Mesothelial cell of epicardium (in vitro differentiated cells): Measurements from ENCODE around the gene FRMD5. TPM values are rescaled to one million over a fixed set of nuclear protein-coding genes. Genes with fewer than 3 reads are reported as not detected.

Source experiments
- DNase-seq, 2 experiments: peaks; one replicate each; pipeline ENCODE4 v3.0.0; 2021; ENCODE audit warnings: low spot score in 2 of 2; ENCODE audit not compliant: unreplicated experiment in 2 of 2
- H3K27ac Mint-ChIP-seq: 2 replicates; pipeline ENCODE4 v1.8.0; 2021; ENCODE audit warnings: mixed read lengths
- H3K27me3 Mint-ChIP-seq: 2 replicates; pipeline ENCODE4 v1.8.0; 2021; ENCODE audit warnings: low read depth, mixed read lengths
- H3K36me3 Mint-ChIP-seq: 2 replicates; pipeline ENCODE4 v1.8.0; 2021; ENCODE audit warnings: mixed read lengths
- H3K4me1 Mint-ChIP-seq: 2 replicates; pipeline ENCODE4 v1.8.0; 2021; ENCODE audit warnings: mixed read lengths
- H3K4me3 Mint-ChIP-seq: 2 replicates; pipeline ENCODE4 v1.8.0; 2021; ENCODE audit warnings: mild to moderate bottlenecking, moderate library complexity, mixed read lengths
- H3K9me3 Mint-ChIP-seq: 2 replicates; pipeline ENCODE4 v1.8.0; 2021; ENCODE audit warnings: mixed read lengths
- CTCF ChIP-seq: fragments of 200-600 bp; sonication (generic); IDR thresholded peaks from one replicate; pipeline ENCODE4 v1.5.0; 2021; ENCODE audit warnings: antibody characterized with exemption; ENCODE audit not compliant: unreplicated experiment
- total RNA-seq: library from RNA; stranded (reverse); gene quantifications from 3 replicates; pipeline ENCODE4 v1.2.1, GENCODE V29; 2021

FRMD5 gene
- total RNA-seq, 1 donor from 2014 or later: 2.5 TPM

DNA sequence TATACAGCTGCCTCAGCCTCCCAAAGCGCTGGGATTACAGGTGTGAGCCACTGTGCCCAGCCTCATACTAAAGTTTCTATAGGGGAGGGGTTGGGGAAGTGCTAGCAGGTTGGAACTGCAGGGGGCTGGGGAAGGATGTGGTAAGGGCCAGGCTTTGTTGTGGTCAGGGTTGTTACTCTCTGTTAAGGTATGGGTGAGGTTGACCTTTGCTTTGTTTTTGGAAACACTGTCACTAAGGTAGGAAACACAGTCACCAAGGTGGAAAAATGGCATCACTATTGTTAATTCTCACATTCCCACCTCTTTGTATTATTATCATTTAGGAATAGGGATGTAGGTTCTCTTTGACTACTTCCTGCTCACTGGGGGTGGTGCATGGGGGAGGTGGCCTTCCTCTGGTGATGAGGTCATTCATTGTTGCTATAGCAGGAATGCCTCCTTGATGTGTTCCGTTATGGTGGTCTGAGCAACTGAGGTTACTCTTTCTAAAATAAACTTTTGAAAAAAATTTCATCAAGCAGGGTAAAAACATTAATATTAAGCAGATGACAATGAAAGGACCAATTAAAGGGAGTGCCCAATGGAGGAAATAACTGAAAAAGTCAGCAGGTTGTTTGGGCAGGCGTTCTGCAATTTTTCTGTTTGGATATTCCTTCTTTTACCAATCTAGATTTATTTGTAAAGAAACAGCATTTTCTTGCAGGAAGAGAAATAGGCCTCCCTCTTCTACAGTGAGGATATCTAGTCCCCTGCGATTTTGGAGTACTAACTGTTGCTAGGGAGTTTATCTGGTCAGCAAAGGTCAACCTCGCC is 217.8 kb downstream of the FRMD5 start:
- no peaks in the 10 kb centered on the region for H3K4me1 Mint-ChIP-seq
- H3K9me3 Mint-ChIP-seq: peaks cover 5% of the 10 kb centered on the region
- TF ChIP-seq CTCF: no peak
- DNase-seq: no peak
- peaks cover 23% of the 10 kb centered on the region for H3K27me3 Mint-ChIP-seq
- no peak overlapping the region for H3K4me3 Mint-ChIP-seq
- H3K36me3 Mint-ChIP-seq: no peaks in the 10 kb centered on the region
- no peak overlapping the region for H3K27ac Mint-ChIP-seq

GRCh38 chr15:43975770-43976169 is 219.3 kb downstream of the FRMD5 start:
- Mint-ChIP-seq H3K27me3 (peaks cover 13% of the 10 kb centered on the region), H3K9me3 (peaks cover 5% of the 10 kb centered on the region), H3K36me3 (no peaks in the 10 kb centered on the region), H3K4me3 (no peak overlapping the region), H3K4me1 (no peaks in the 10 kb centered on the region), H3K27ac (no peak overlapping the region)
- no peak for DNase-seq
- TF ChIP-seq CTCF: no peak

- Mint-ChIP-seq H3K27me3 (peaks cover 8% of the 10 kb centered on the region), H3K4me3 (no peak overlapping the region), H3K36me3 (no peaks in the 10 kb centered on the region), H3K9me3 (peaks cover 5% of the 10 kb centered on the region), H3K27ac (no peak overlapping the region), H3K4me1 (no peaks in the 10 kb centered on the region)
- TF ChIP-seq CTCF: no peak
- no peak for DNase-seq
Observed at GRCh38 chr15:43975326-43975725, 219.7 kb downstream of the FRMD5 start.

DNA sequence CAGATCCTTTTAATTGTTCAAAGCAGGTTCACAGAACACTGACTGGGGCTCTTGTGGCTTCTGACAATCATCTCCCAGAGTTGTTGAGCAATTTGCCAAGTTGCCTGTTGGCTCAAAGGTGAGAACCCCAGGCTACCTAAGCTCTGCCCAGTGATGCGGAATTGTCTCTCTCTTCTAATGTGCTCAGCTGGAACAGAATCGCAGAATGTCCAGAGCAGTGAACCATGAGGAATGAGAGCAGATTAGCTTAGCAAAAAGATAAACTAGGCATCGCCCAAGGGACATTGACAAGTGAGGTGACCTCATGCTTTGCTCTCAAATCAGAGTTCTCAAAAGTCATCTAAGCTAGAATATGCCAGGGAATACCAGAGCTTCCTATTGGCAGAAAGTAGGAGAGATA is 220.2 kb downstream of the FRMD5 start:
- no peaks in the 10 kb centered on the region for H3K36me3 Mint-ChIP-seq
- no peak for TF ChIP-seq CTCF
- H3K4me1 Mint-ChIP-seq: no peaks in the 10 kb centered on the region
- H3K9me3 Mint-ChIP-seq: peaks cover 5% of the 10 kb centered on the region
- no peak for DNase-seq
- H3K27me3 Mint-ChIP-seq: peaks cover 8% of the 10 kb centered on the region
- H3K27ac Mint-ChIP-seq: no peak overlapping the region
- no peak overlapping the region for H3K4me3 Mint-ChIP-seq

- no peak for TF ChIP-seq CTCF
- no peak overlapping the region for H3K4me3 Mint-ChIP-seq
- DNase-seq: no peak
- no peaks in the 10 kb centered on the region for H3K36me3 Mint-ChIP-seq
- H3K9me3 Mint-ChIP-seq: no peaks in the 10 kb centered on the region
- H3K27ac Mint-ChIP-seq: no peak overlapping the region
- H3K27me3 Mint-ChIP-seq: peaks cover 2% of the 10 kb centered on the region
- no peaks in the 10 kb centered on the region for H3K4me1 Mint-ChIP-seq
Observed at GRCh38 chr15:43969802-43970375, 225.2 kb downstream of the FRMD5 start.
